ENCODE measurements around the gene CACNA1H. TPM values are rescaled to one million over a fixed set of nuclear protein-coding genes. Genes with fewer than 3 reads are reported as not detected.

CACNA1H gene
- total and polyA plus RNA-seq, 2 experiments from 2014 or later: 9.1 TPM

- DNase-seq (ENCODE audit: low spot score): no peak
- Histone ChIP-seq H3K4me1 (ENCODE audit: insufficient read depth) (no peaks in the 10 kb centered on the region), H2AFZ (no peak overlapping the region), H3K9me3 (ENCODE audit: low read depth) (no peaks in the 10 kb centered on the region), H3K79me2 (no peaks in the 10 kb centered on the region), H4K20me1 (ENCODE audit: insufficient read depth, poor library complexity, severe bottlenecking) (no peaks in the 10 kb centered on the region), H3K4me2 (no peak overlapping the region), H3K4me3 (no peak overlapping the region), H3K9me2 (replicated peaks; ENCODE audit: insufficient read depth) (no peaks in the 10 kb centered on the region), H3K27me3 (no peaks in the 10 kb centered on the region), H3K27ac (no peak overlapping the region), H3K36me3 (replicated peaks; ENCODE audit: insufficient read depth, low read depth) (no peaks in the 10 kb centered on the region)
- TF ChIP-seq CTCF (IDR thresholded peaks at IDR 0.05; ENCODE audit: poor library complexity) (no peak), EZH2phosphoT487 (IDR thresholded peaks at IDR 0.05; ENCODE audit: low read depth, severe bottlenecking, unreplicated experiment) (no peak), EZH2 (IDR thresholded peaks at IDR 0.05; ENCODE audit: borderline replicate concordance) (no peak)
- 64% methylated on average over 15 of the region's 15 CpGs for WGBS (ENCODE audit: low lambda C conversion rate, missing lambda C conversion rate)
These were observed 20.5 kb upstream of the CACNA1H start for GRCh38 chr16:1132431-1132830.

GRCh38 chr16:1133271-1133670 lies 19.6 kb upstream of the CACNA1H start:
- DNase-seq (ENCODE audit: low spot score): no peak
- no peaks in the 10 kb centered on the region for H3K27me3 ChIP-seq
- TF ChIP-seq CTCF (IDR thresholded peaks at IDR 0.05; ENCODE audit: poor library complexity) (no peak), EZH2phosphoT487 (IDR thresholded peaks at IDR 0.05; ENCODE audit: low read depth, severe bottlenecking, unreplicated experiment) (no peak), EZH2 (IDR thresholded peaks at IDR 0.05; ENCODE audit: borderline replicate concordance) (no peak)
- no peak overlapping the region for H3K4me3 ChIP-seq
- no peaks in the 10 kb centered on the region for H3K79me2 ChIP-seq
- H4K20me1 ChIP-seq (ENCODE audit: insufficient read depth, poor library complexity, severe bottlenecking): no peaks in the 10 kb centered on the region
- no peak overlapping the region for H3K27ac ChIP-seq
- no peaks in the 10 kb centered on the region for H3K9me3 ChIP-seq (ENCODE audit: low read depth)
- H3K36me3 ChIP-seq (replicated peaks; ENCODE audit: insufficient read depth, low read depth): no peaks in the 10 kb centered on the region
- no peak overlapping the region for H3K4me2 ChIP-seq
- 92% methylated on average over 18 of the region's 18 CpGs for WGBS (ENCODE audit: low lambda C conversion rate, missing lambda C conversion rate)
- H3K4me1 ChIP-seq (ENCODE audit: insufficient read depth): no peaks in the 10 kb centered on the region
- no peak overlapping the region for H2AFZ ChIP-seq
- no peaks in the 10 kb centered on the region for H3K9me2 ChIP-seq (replicated peaks; ENCODE audit: insufficient read depth)

- Histone ChIP-seq H3K9me2 (replicated peaks; ENCODE audit: insufficient read depth) (no peaks in the 10 kb centered on the region), H3K36me3 (replicated peaks; ENCODE audit: insufficient read depth, low read depth) (no peaks in the 10 kb centered on the region), H3K4me2 (no peak overlapping the region), H3K79me2 (no peaks in the 10 kb centered on the region), H3K9me3 (ENCODE audit: low read depth) (no peaks in the 10 kb centered on the region), H3K4me1 (ENCODE audit: insufficient read depth) (no peaks in the 10 kb centered on the region), H4K20me1 (ENCODE audit: insufficient read depth, poor library complexity, severe bottlenecking) (no peaks in the 10 kb centered on the region), H3K27ac (no peak overlapping the region), H3K4me3 (no peak overlapping the region), H2AFZ (no peak overlapping the region), H3K27me3 (no peaks in the 10 kb centered on the region)
- WGBS (ENCODE audit: low lambda C conversion rate, missing lambda C conversion rate): 83% methylated on average over 25 of the region's 30 CpGs
- no peak for DNase-seq (ENCODE audit: low spot score)
- TF ChIP-seq EZH2 (IDR thresholded peaks at IDR 0.05; ENCODE audit: borderline replicate concordance) (no peak), CTCF (IDR thresholded peaks at IDR 0.05; ENCODE audit: poor library complexity) (no peak)
These were observed 18.9 kb upstream of the CACNA1H start for GRCh38 chr16:1133810-1134520.
